H1 (cell line): ENCODE data around the gene MCCD1. TPM values are rescaled to one million over a fixed set of nuclear protein-coding genes. Genes with fewer than 3 reads are reported as not detected.

ENCODE experiments used
- ASH2L ChIP-seq: fragments of 200-600, 300-600 bp; sonication (generic); IDR thresholded peaks from one replicate; pipeline ENCODE4 v1.7.1; 2017; ENCODE audit warnings: low read length
- BCL11A ChIP-seq, 2 experiments: IDR thresholded peaks; one replicate each; pipeline ENCODE4 v1.6.1; 2011; ENCODE audit warnings: low read depth in 2 of 2, low read length in 2 of 2, mild to moderate bottlenecking in 2 of 2
- EZH2 ChIP-seq: fragments of 200-600 bp; sonication (generic); IDR thresholded peaks from 2 replicates; pipeline ENCODE4 v1.7.1; 2012; ENCODE audit warnings: low read depth, mild to moderate bottlenecking, moderate library complexity, low read length, inconsistent platforms; ENCODE audit not compliant: severe bottlenecking
- FOSL1 ChIP-seq: IDR thresholded peaks from 2 replicates; pipeline ENCODE4 v1.6.1; 2011; ENCODE audit warnings: mild to moderate bottlenecking, low read depth, low read length, moderate library complexity; ENCODE audit not compliant: insufficient read depth
- GABPA ChIP-seq: IDR thresholded peaks from 2 replicates; pipeline ENCODE4 v1.6.1; 2011; ENCODE audit warnings: mild to moderate bottlenecking, low read length, moderate library complexity, borderline replicate concordance; ENCODE audit not compliant: insufficient read depth
- polyA plus RNA-seq, 7 experiments: library from polyadenylated mRNA; depleted of rRNA in 3 of 7; stranded (reverse) in 5 of 7; unstranded in 2 of 7; fragments of >200 nt in 5 of 7; fragments of 200-250 nt in 2 of 7; gene quantifications; 1 replicate in 5 of 7; 2 replicates in 1 of 7; 4 replicates in 1 of 7; pipeline versions ENCODE4 v1.2.1 to v1.2.3, GENCODE V29; 2011 to 2013; ENCODE audit warnings: missing spikeins in 2 of 7, mixed read lengths in 2 of 7
- small RNA-seq: library from polyadenylated mRNA; stranded (forward); fragments of <200 nt; extraction: miRNeasy Mini kit (QIAGEN cat#:217004); gene quantifications from one replicate; pipeline ENCODE3, GENCODE V24; 2013; ENCODE audit not compliant: insufficient read depth
- total RNA-seq: library from RNA; stranded (reverse); fragmentation: NEBNext Ultra II Directional; extraction: Animal tissue kit (Norgen Biotek cat#: 25700); gene quantifications from 2 replicates; pipeline ENCODE4 v1.2.1, GENCODE V29; 2021

Gene MCCD1
- total and polyA plus RNA-seq, 2 of the 8 experiments (the other 6 are each of a cell fraction or from before 2014, with no cell fraction given), result not detected

GRCh38 chr6:31579119-31579505 is 50.4 kb downstream of the MCCD1 start (continued):
- no peak for TF ChIP-seq GABPA
- no peak for TF ChIP-seq EZH2
- no peak for TF ChIP-seq FOSL1
- TF ChIP-seq BCL11A (IDR thresholded peaks at IDR 0.05; ENCODE audit: low read depth in 2 of 2, low read length in 2 of 2), result no peak
- no peak for TF ChIP-seq ASH2L

Small RNAs within 50 kb of the gene (small RNA-seq; reads per million reads assigned to genes)
- gene AL663061.1, result not detected
- not detected for gene RF00019
- gene SNORD117, result 95.2 reads per million, percentile 97 among the genes with 10 or more reads in this experiment
- gene SNORD84, result not detected

Other genes with a start within 250 kb of the MCCD1 start
- 129 and 154 TPM in 2 replicates for gene HLA-B, start 171.8 kb upstream of the MCCD1 start, total RNA-seq
- 231 and 233 TPM in 2 replicates for gene HLA-B, start 171.8 kb upstream of the MCCD1 start, polyA plus RNA-seq (2011; rRNA removed)
- gene MICA, start 125.4 kb upstream of the MCCD1 start, total RNA-seq, result 11.3 and 12.5 TPM in 2 replicates
- 16.3 and 17.0 TPM in 2 replicates for gene MICA, start 125.4 kb upstream of the MCCD1 start, polyA plus RNA-seq (2011; rRNA removed)
- 15.4 and 16.2 TPM in 2 replicates for gene MICB, start 30.8 kb upstream of the MCCD1 start, total RNA-seq
- 19.7 and 25.3 TPM in 2 replicates for gene MICB, start 30.8 kb upstream of the MCCD1 start, polyA plus RNA-seq (2011; rRNA removed)
- 780 and 794 TPM in 2 replicates for gene DDX39B, start 13.0 kb downstream of the MCCD1 start, total RNA-seq
- gene DDX39B, start 13.0 kb downstream of the MCCD1 start, polyA plus RNA-seq (2011; rRNA removed), result 896 and 1,164 TPM in 2 replicates
- 2.9 and 3.0 TPM in 2 replicates for gene ATP6V1G2, start 17.6 kb downstream of the MCCD1 start, total RNA-seq
- 5.1 and 5.7 TPM in 2 replicates for gene ATP6V1G2, start 17.6 kb downstream of the MCCD1 start, polyA plus RNA-seq (2011; rRNA removed)
- gene NFKBIL1, start 18.6 kb downstream of the MCCD1 start, total RNA-seq, result 10.8 and 11.2 TPM in 2 replicates
- gene NFKBIL1, start 18.6 kb downstream of the MCCD1 start, polyA plus RNA-seq (2011; rRNA removed), result 7.5 and 17.0 TPM in 2 replicates
- gene LTA, start 43.3 kb downstream of the MCCD1 start, total RNA-seq, result not detected in 2 replicates
- not detected in 2 replicates for gene LTA, start 43.3 kb downstream of the MCCD1 start, polyA plus RNA-seq (2011; rRNA removed)
- gene TNF, start 46.6 kb downstream of the MCCD1 start, total RNA-seq, result not detected in 2 replicates
- gene TNF, start 46.6 kb downstream of the MCCD1 start, polyA plus RNA-seq (2011; rRNA removed), result not detected in 2 replicates
- 0.43 TPM in 1 of 2 replicates, not detected in the other for gene LTB, start 53.5 kb downstream of the MCCD1 start, total RNA-seq
- 0.47 and 0.77 TPM in 2 replicates for gene LTB, start 53.5 kb downstream of the MCCD1 start, polyA plus RNA-seq (2011; rRNA removed)
- not detected in 2 replicates for gene LST1, start 57.3 kb downstream of the MCCD1 start, total RNA-seq
- gene LST1, start 57.3 kb downstream of the MCCD1 start, polyA plus RNA-seq (2011; rRNA removed), result 0.25 TPM in 1 of 2 replicates, not detected in the other
- not detected in 2 replicates for gene NCR3, start 64.0 kb downstream of the MCCD1 start, total RNA-seq
- 0.67 and 0.72 TPM in 2 replicates for gene NCR3, start 64.0 kb downstream of the MCCD1 start, polyA plus RNA-seq (2011; rRNA removed)
- gene AIF1, start 86.3 kb downstream of the MCCD1 start, total RNA-seq, result 7.5 and 9.8 TPM in 2 replicates
- 3.7 and 6.3 TPM in 2 replicates for gene AIF1, start 86.3 kb downstream of the MCCD1 start, polyA plus RNA-seq (2011; rRNA removed)
- gene PRRC2A, start 91.8 kb downstream of the MCCD1 start, total RNA-seq, result 300 and 303 TPM in 2 replicates
- 118 and 203 TPM in 2 replicates for gene PRRC2A, start 91.8 kb downstream of the MCCD1 start, polyA plus RNA-seq (2011; rRNA removed)
- gene BAG6, start 123.7 kb downstream of the MCCD1 start, total RNA-seq, result 325 and 354 TPM in 2 replicates
- gene BAG6, start 123.7 kb downstream of the MCCD1 start, polyA plus RNA-seq (2011; rRNA removed), result 199 and 291 TPM in 2 replicates
- gene APOM, start 126.9 kb downstream of the MCCD1 start, total RNA-seq, result 3.4 and 3.8 TPM in 2 replicates
- gene APOM, start 126.9 kb downstream of the MCCD1 start, polyA plus RNA-seq (2011; rRNA removed), result 9.2 and 12.0 TPM in 2 replicates
- gene C6orf47, start 131.8 kb downstream of the MCCD1 start, total RNA-seq, result 14.6 and 15.6 TPM in 2 replicates
- gene C6orf47, start 131.8 kb downstream of the MCCD1 start, polyA plus RNA-seq (2011; rRNA removed), result 4.7 and 7.2 TPM in 2 replicates
- gene GPANK1, start 136.0 kb downstream of the MCCD1 start, total RNA-seq, result 24.5 and 26.9 TPM in 2 replicates
- 30.2 and 33.2 TPM in 2 replicates for gene GPANK1, start 136.0 kb downstream of the MCCD1 start, polyA plus RNA-seq (2011; rRNA removed)
- 192 and 208 TPM in 2 replicates for gene CSNK2B, start 137.1 kb downstream of the MCCD1 start, total RNA-seq
- gene CSNK2B, start 137.1 kb downstream of the MCCD1 start, polyA plus RNA-seq (2011; rRNA removed), result 147 and 169 TPM in 2 replicates
- gene LY6G5B, start 141.0 kb downstream of the MCCD1 start, total RNA-seq, result 12.1 and 12.6 TPM in 2 replicates
- gene LY6G5B, start 141.0 kb downstream of the MCCD1 start, polyA plus RNA-seq (2011; rRNA removed), result 9.5 and 10.6 TPM in 2 replicates
- gene LY6G5C, start 152.1 kb downstream of the MCCD1 start, total RNA-seq, result 1.1 and 1.2 TPM in 2 replicates
- gene LY6G5C, start 152.1 kb downstream of the MCCD1 start, polyA plus RNA-seq (2011; rRNA removed), result 1.8 and 2.1 TPM in 2 replicates
- gene ABHD16A, start 174.4 kb downstream of the MCCD1 start, total RNA-seq, result 29.3 and 32.9 TPM in 2 replicates
- 40.2 and 49.6 TPM in 2 replicates for gene ABHD16A, start 174.4 kb downstream of the MCCD1 start, polyA plus RNA-seq (2011; rRNA removed)
- not detected in 2 replicates for gene LY6G6F, start 177.9 kb downstream of the MCCD1 start, total RNA-seq
- gene LY6G6F, start 177.9 kb downstream of the MCCD1 start, polyA plus RNA-seq (2011; rRNA removed), result not detected in 2 replicates
- not detected in 2 replicates for gene LY6G6D, start 186.4 kb downstream of the MCCD1 start, total RNA-seq
- gene LY6G6D, start 186.4 kb downstream of the MCCD1 start, polyA plus RNA-seq (2011; rRNA removed), result 0.74 and 1.8 TPM in 2 replicates
- 0.33 TPM in 1 of 2 replicates, not detected in the other for gene LY6G6C, start 192.8 kb downstream of the MCCD1 start, total RNA-seq
- 0.23 and 0.49 TPM in 2 replicates for gene LY6G6C, start 192.8 kb downstream of the MCCD1 start, polyA plus RNA-seq (2011; rRNA removed)
- gene MPIG6B, start 194.4 kb downstream of the MCCD1 start, total RNA-seq, result not detected in 2 replicates
- gene MPIG6B, start 194.4 kb downstream of the MCCD1 start, polyA plus RNA-seq (2011; rRNA removed), result 0.18 and 0.33 TPM in 2 replicates
- gene DDAH2, start 200.3 kb downstream of the MCCD1 start, total RNA-seq, result 53.3 and 55.5 TPM in 2 replicates
- gene DDAH2, start 200.3 kb downstream of the MCCD1 start, polyA plus RNA-seq (2011; rRNA removed), result 73.5 and 104 TPM in 2 replicates
- 250 and 259 TPM in 2 replicates for gene CLIC1, start 207.6 kb downstream of the MCCD1 start, total RNA-seq
- 236 and 277 TPM in 2 replicates for gene CLIC1, start 207.6 kb downstream of the MCCD1 start, polyA plus RNA-seq (2011; rRNA removed)
- 21.3 and 25.3 TPM in 2 replicates for gene MSH5, start 211.0 kb downstream of the MCCD1 start, total RNA-seq
- gene MSH5, start 211.0 kb downstream of the MCCD1 start, polyA plus RNA-seq (2011; rRNA removed), result 26.5 and 34.5 TPM in 2 replicates
- 3.4 and 5.9 TPM in 2 replicates for gene SAPCD1, start 233.7 kb downstream of the MCCD1 start, total RNA-seq
- 3.1 and 4.4 TPM in 2 replicates for gene SAPCD1, start 233.7 kb downstream of the MCCD1 start, polyA plus RNA-seq (2011; rRNA removed)
- 1.5 and 2.1 TPM in 2 replicates for gene VWA7, start 248.4 kb downstream of the MCCD1 start, total RNA-seq
- 0.82 and 1.1 TPM in 2 replicates for gene VWA7, start 248.4 kb downstream of the MCCD1 start, polyA plus RNA-seq (2011; rRNA removed)